ENCODE results near the gene PROM1.

PROM1 gene

GRCh38 chr4:16077786-16078185, 6.0 kb downstream of the PROM1 start:
- no peaks in the 10 kb centered on the region for H3K9me3 ChIP-seq (ENCODE audit: insufficient read depth, low read depth, low read length)
- H3K4me3 ChIP-seq (ENCODE audit: low read length, poor library complexity, severe bottlenecking), result no peak overlapping the region
- TF ChIP-seq CTCF (conservative IDR thresholded peaks at IDR 0.05; ENCODE audit: low read length), result no peak
- TF ChIP-seq EZH2phosphoT487 (IDR thresholded peaks at IDR 0.05; ENCODE audit: borderline replicate concordance), result no peak
- H3K79me2 ChIP-seq (ENCODE audit: insufficient read depth, low read length), result no peaks in the 10 kb centered on the region
- no peaks in the 10 kb centered on the region for H4K20me1 ChIP-seq (ENCODE audit: insufficient read depth, low read length, poor library complexity, severe bottlenecking)
- H3K4me2 ChIP-seq (ENCODE audit: low read depth, low read length, poor library complexity, severe bottlenecking), result no peak overlapping the region
- no peak overlapping the region for H2AFZ ChIP-seq (ENCODE audit: low read length)
- no peak overlapping the region for H3K9ac ChIP-seq (ENCODE audit: low read depth, low read length, poor library complexity, severe bottlenecking)
- no peaks in the 10 kb centered on the region for H3K4me1 ChIP-seq (ENCODE audit: insufficient read depth, low read length, poor library complexity, severe bottlenecking)
- H3K27me3 ChIP-seq (ENCODE audit: insufficient read depth, low read length, poor library complexity, severe bottlenecking), result no peaks in the 10 kb centered on the region
- H3K36me3 ChIP-seq (ENCODE audit: insufficient read depth, low read length), result no peaks in the 10 kb centered on the region
- H3F3A ChIP-seq (ENCODE audit: low read depth), result no peaks in the 10 kb centered on the region
- no peaks in the 10 kb centered on the region for H3K9me2 ChIP-seq (replicated peaks; ENCODE audit: low read depth, low read length)

GRCh38 chr4:16075975-16076757, 7.7 kb downstream of the PROM1 start:
- H3K36me3 ChIP-seq (ENCODE audit: insufficient read depth, low read length), result no peaks in the 10 kb centered on the region
- no peaks in the 10 kb centered on the region for H3F3A ChIP-seq (ENCODE audit: low read depth)
- TF ChIP-seq CTCF (conservative IDR thresholded peaks at IDR 0.05; ENCODE audit: low read length), result no peak
- no peak for TF ChIP-seq EZH2phosphoT487 (IDR thresholded peaks at IDR 0.05; ENCODE audit: borderline replicate concordance)
- no peak overlapping the region for H3K4me3 ChIP-seq (ENCODE audit: low read length, poor library complexity, severe bottlenecking)
- H3K9ac ChIP-seq (ENCODE audit: low read depth, low read length, poor library complexity, severe bottlenecking), result no peak overlapping the region
- no peaks in the 10 kb centered on the region for H3K79me2 ChIP-seq (ENCODE audit: insufficient read depth, low read length)
- H3K9me3 ChIP-seq (ENCODE audit: insufficient read depth, low read depth, low read length), result no peaks in the 10 kb centered on the region
- no peak overlapping the region for H3K4me2 ChIP-seq (ENCODE audit: low read depth, low read length, poor library complexity, severe bottlenecking)
- no peak overlapping the region for H2AFZ ChIP-seq (ENCODE audit: low read length)
- H4K20me1 ChIP-seq (ENCODE audit: insufficient read depth, low read length, poor library complexity, severe bottlenecking), result no peaks in the 10 kb centered on the region
- H3K27me3 ChIP-seq (ENCODE audit: insufficient read depth, low read length, poor library complexity, severe bottlenecking), result no peaks in the 10 kb centered on the region
- no peaks in the 10 kb centered on the region for H3K9me2 ChIP-seq (replicated peaks; ENCODE audit: low read depth, low read length)
- H3K4me1 ChIP-seq (ENCODE audit: insufficient read depth, low read length, poor library complexity, severe bottlenecking), result peaks cover 7% of the 10 kb centered on the region

- H3K4me3 ChIP-seq (ENCODE audit: low read length, poor library complexity, severe bottlenecking), result no peak overlapping the region
- no peak overlapping the region for H2AFZ ChIP-seq (ENCODE audit: low read length)
- no peaks in the 10 kb centered on the region for H3K36me3 ChIP-seq (ENCODE audit: insufficient read depth, low read length)
- no peak overlapping the region for H3K9ac ChIP-seq (ENCODE audit: low read depth, low read length, poor library complexity, severe bottlenecking)
- no peaks in the 10 kb centered on the region for H3K27me3 ChIP-seq (ENCODE audit: insufficient read depth, low read length, poor library complexity, severe bottlenecking)
- TF ChIP-seq EZH2phosphoT487 (IDR thresholded peaks at IDR 0.05; ENCODE audit: borderline replicate concordance) (no peak), CTCF (conservative IDR thresholded peaks at IDR 0.05; ENCODE audit: low read length) (no peak)
- H3K9me2 ChIP-seq (replicated peaks; ENCODE audit: low read depth, low read length), result no peaks in the 10 kb centered on the region
- H3K4me1 ChIP-seq (ENCODE audit: insufficient read depth, low read length, poor library complexity, severe bottlenecking), result peaks cover 7% of the 10 kb centered on the region
- no peaks in the 10 kb centered on the region for H3F3A ChIP-seq (ENCODE audit: low read depth)
- no peak overlapping the region for H3K4me2 ChIP-seq (ENCODE audit: low read depth, low read length, poor library complexity, severe bottlenecking)
- H3K9me3 ChIP-seq (ENCODE audit: insufficient read depth, low read depth, low read length), result no peaks in the 10 kb centered on the region
- no peaks in the 10 kb centered on the region for H4K20me1 ChIP-seq (ENCODE audit: insufficient read depth, low read length, poor library complexity, severe bottlenecking)
- no peaks in the 10 kb centered on the region for H3K79me2 ChIP-seq (ENCODE audit: insufficient read depth, low read length)
These were observed 8.8 kb downstream of the PROM1 start for GRCh38 chr4:16075061-16075460.
